Activated CD8-positive, alpha-beta T cell treated with anti-CD3 and anti-CD28 coated beads, Interleukin-2, amount 10 ng/mL, durations not matched to agents 7 days and 5 days (primary cell): ENCODE measurements around the gene RNF145. TPM values are rescaled to one million over a fixed set of nuclear protein-coding genes. Genes with fewer than 3 reads are reported as not detected.
A peak's percentile ranks its signal among the peaks of the same experiment; 100 is the strongest.
"Not testable (repeated sequence)": the region's sequence is repeated elsewhere in the genome, so short reads cannot be mapped to it uniquely, and the experiment has no call there.

ENCODE experiments used
- ATAC-seq: fragments of 150-1000 bp; cut with Tn5 transposase; one replicate; pipeline ENCODE4 v1.10.0; 2021; ENCODE audit warnings: moderate library complexity
- CTCF ChIA-PET: fragments of 350-600 bp; sonication (Branson Sonifier 250); formaldehyde crosslinking; loops from one replicate; lab custom pipeline; 2021; ENCODE audit warnings: antibody characterized with exemption; lab: Charles Lee
- POLR2A ChIA-PET: fragments of 350-600 bp; sonication (Branson Sonifier 250); formaldehyde crosslinking; loops from one replicate; lab custom pipeline; 2021; ENCODE audit warnings: antibody characterized with exemption; lab: Charles Lee
- DNase-seq: peaks from one replicate; pipeline ENCODE4 v3.0.0-alpha.2; 2020
- H3K27ac Mint-ChIP-seq: one replicate; pipeline ENCODE4 v1.8.0; 2021; ENCODE audit warnings: mild to moderate bottlenecking, mixed read lengths
- H3K27me3 Mint-ChIP-seq: one replicate; pipeline ENCODE4 v1.8.0; 2021; ENCODE audit warnings: low read depth, mixed read lengths
- H3K36me3 Mint-ChIP-seq: one replicate; pipeline ENCODE4 v1.8.0; 2021; ENCODE audit warnings: low read depth, mixed read lengths
- H3K4me1 Mint-ChIP-seq: one replicate; pipeline ENCODE4 v1.8.0; 2021; ENCODE audit warnings: low read depth, mixed read lengths
- H3K4me3 Mint-ChIP-seq: one replicate; pipeline ENCODE4 v1.8.0; 2021; ENCODE audit warnings: mild to moderate bottlenecking, mixed read lengths
- H3K9me3 Mint-ChIP-seq: one replicate; pipeline ENCODE4 v1.8.0; 2022; ENCODE audit warnings: mixed read lengths; ENCODE audit not compliant: insufficient read depth
- total RNA-seq, 2 experiments: library from RNA; stranded (reverse); gene quantifications; one replicate each; pipeline ENCODE4 v1.2.3, GENCODE V29; 2021

The RNF145 gene
- total RNA-seq, 2 experiments from 2014 or later, result 140 to 143 TPM

- no peaks in the 10 kb centered on the region for H3K9me3 Mint-ChIP-seq
- ChIA-PET CTCF (interaction anchor here (0.6 to 3.4 kb wide), 61 partner anchors 8 to 1259 kb away, joined by 3 to 83 read pairs (median 4); no protein-coding TSS in a partner anchor), POLR2A (interaction anchor here (0.7 to 1.2 kb wide), 2 partner anchors 51 to 107 kb away, joined by 3 to 4 read pairs; no protein-coding TSS in a partner anchor)
- H3K4me3 Mint-ChIP-seq, result no peak overlapping the region
- H3K36me3 Mint-ChIP-seq, result peaks cover 50% of the 10 kb centered on the region
- peak overlapping the region; percentile 48 for H3K27ac Mint-ChIP-seq
- DNase-seq, result peak; percentile 62
- H3K27me3 Mint-ChIP-seq, result peaks cover under 1% of the 10 kb centered on the region
- H3K4me1 Mint-ChIP-seq, result peaks cover 27% of the 10 kb centered on the region
- peak; percentile 80 for ATAC-seq
Measured at GRCh38 chr5:159156426-159157238, 52.7 kb downstream of the RNF145 start.

- no peak for ATAC-seq
- H3K27ac Mint-ChIP-seq, result peak overlapping the region; percentile 48
- peaks cover 4% of the 10 kb centered on the region for H3K27me3 Mint-ChIP-seq
- no peak overlapping the region for H3K4me3 Mint-ChIP-seq
- POLR2A ChIA-PET, result no interaction called here
- H3K36me3 Mint-ChIP-seq, result peaks cover 44% of the 10 kb centered on the region
- H3K4me1 Mint-ChIP-seq, result peaks cover 27% of the 10 kb centered on the region
- CTCF ChIA-PET, result interaction anchor here (0.6 to 3.4 kb wide), 20 partner anchors 15 to 849 kb away, joined by 3 to 83 read pairs (median 8); no protein-coding TSS in a partner anchor
- no peak for DNase-seq
- no peaks in the 10 kb centered on the region for H3K9me3 Mint-ChIP-seq
Measured at GRCh38 chr5:159155960-159156359, 53.4 kb downstream of the RNF145 start.

GRCh38 chr5:159152876-159153275, 56.5 kb downstream of the RNF145 start:
- Mint-ChIP-seq H3K27me3 (peaks cover 15% of the 10 kb centered on the region), H3K9me3 (no peaks in the 10 kb centered on the region), H3K36me3 (peaks cover 21% of the 10 kb centered on the region), H3K27ac (no peak overlapping the region), H3K4me3 (no peak overlapping the region), H3K4me1 (peaks cover 21% of the 10 kb centered on the region)
- no peak for DNase-seq
- ATAC-seq, result no peak
- CTCF ChIA-PET, result interaction anchor here (1.1 kb wide), 1 partner anchor 53 kb away, joined by 3 read pairs; no protein-coding TSS in a partner anchor
- POLR2A ChIA-PET, result no interaction called here

- Mint-ChIP-seq H3K9me3 (no peaks in the 10 kb centered on the region), H3K27me3 (peaks cover 21% of the 10 kb centered on the region), H3K4me3 (no peak overlapping the region), H3K4me1 (no peaks in the 10 kb centered on the region), H3K36me3 (no peaks in the 10 kb centered on the region), H3K27ac (no peak overlapping the region)
- ChIA-PET POLR2A (no interaction called here), CTCF (interaction anchor here (1.0 kb wide), 1 partner anchor 8 kb away, joined by 4 read pairs; no protein-coding TSS in a partner anchor)
- DNase-seq (no peak), ATAC-seq (no peak)
Measured at GRCh38 chr5:159149085-159149484, 60.3 kb downstream of the RNF145 start.

GRCh38 chr5:159147976-159148375, 61.4 kb downstream of the RNF145 start:
- no peaks in the 10 kb centered on the region for H3K9me3 Mint-ChIP-seq
- H3K4me1 Mint-ChIP-seq, result no peaks in the 10 kb centered on the region
- ChIA-PET POLR2A (no interaction called here), CTCF (interaction anchor here (2.5 kb wide), 1 partner anchor 9 kb away, joined by 11 read pairs; no protein-coding TSS in a partner anchor)
- peaks cover 30% of the 10 kb centered on the region for H3K27me3 Mint-ChIP-seq
- H3K36me3 Mint-ChIP-seq, result no peaks in the 10 kb centered on the region
- no peak overlapping the region for H3K27ac Mint-ChIP-seq
- no peak for DNase-seq
- no peak overlapping the region for H3K4me3 Mint-ChIP-seq
- ATAC-seq, result no peak

GRCh38 chr5:159146839-159147238, 62.5 kb downstream of the RNF145 start:
- H3K4me3 Mint-ChIP-seq, result no peak overlapping the region
- H3K36me3 Mint-ChIP-seq, result no peaks in the 10 kb centered on the region
- ChIA-PET POLR2A (no interaction called here), CTCF (interaction anchor here (0.7 to 2.5 kb wide), 2 partner anchors 10 to 40 kb away, joined by 3 to 11 read pairs; no protein-coding TSS in a partner anchor)
- H3K27me3 Mint-ChIP-seq, result peaks cover 37% of the 10 kb centered on the region
- no peaks in the 10 kb centered on the region for H3K9me3 Mint-ChIP-seq
- no peak overlapping the region for H3K27ac Mint-ChIP-seq
- H3K4me1 Mint-ChIP-seq, result no peaks in the 10 kb centered on the region
- no peak for DNase-seq
- ATAC-seq, result no peak

- CTCF ChIA-PET, H3K4me3 Mint-ChIP-seq, H3K36me3 Mint-ChIP-seq, H3K9me3 Mint-ChIP-seq, DNase-seq, H3K4me1 Mint-ChIP-seq, H3K27ac Mint-ChIP-seq, POLR2A ChIA-PET, ATAC-seq: not testable (repeated sequence)
- peaks cover 32% of the 10 kb centered on the region for H3K27me3 Mint-ChIP-seq
Measured at GRCh38 chr5:159145160-159145559, 64.2 kb downstream of the RNF145 start.

- no peaks in the 10 kb centered on the region for H3K36me3 Mint-ChIP-seq
- ATAC-seq, result no peak
- H3K4me3 Mint-ChIP-seq, result no peak overlapping the region
- ChIA-PET CTCF (no interaction called here), POLR2A (no interaction called here)
- no peak overlapping the region for H3K27ac Mint-ChIP-seq
- no peaks in the 10 kb centered on the region for H3K9me3 Mint-ChIP-seq
- peaks cover 27% of the 10 kb centered on the region for H3K27me3 Mint-ChIP-seq
- no peaks in the 10 kb centered on the region for H3K4me1 Mint-ChIP-seq
- DNase-seq, result no peak
Measured at GRCh38 chr5:159139802-159140201, 69.6 kb downstream of the RNF145 start.

GRCh38 chr5:159135896-159136531, 73.3 kb downstream of the RNF145 start:
- CTCF ChIA-PET, result interaction anchor here (0.9 to 1.7 kb wide), 2 partner anchors 440 to 459 kb away, joined by 3 to 5 read pairs; no protein-coding TSS in a partner anchor
- Mint-ChIP-seq H3K27me3 (peaks cover 6% of the 10 kb centered on the region), H3K4me1 (no peaks in the 10 kb centered on the region), H3K36me3 (no peaks in the 10 kb centered on the region), H3K27ac (no peak overlapping the region), H3K4me3 (no peak overlapping the region), H3K9me3 (no peaks in the 10 kb centered on the region)
- POLR2A ChIA-PET, result no interaction called here
- no peak for DNase-seq
- no peak for ATAC-seq

- ATAC-seq (peak; percentile 49), DNase-seq (no peak)
- Mint-ChIP-seq H3K27me3 (peaks cover 7% of the 10 kb centered on the region), H3K9me3 (no peaks in the 10 kb centered on the region), H3K36me3 (no peaks in the 10 kb centered on the region), H3K4me1 (no peaks in the 10 kb centered on the region), H3K27ac (no peak overlapping the region), H3K4me3 (no peak overlapping the region)
- ChIA-PET CTCF (interaction anchor here (0.7 to 2.3 kb wide), 26 partner anchors 9 to 1058 kb away, joined by 3 to 45 read pairs (median 4); partner anchors contain the start of gene EBF1), POLR2A (no interaction called here)
Measured at GRCh38 chr5:159133041-159133741, 76.2 kb downstream of the RNF145 start.

- ChIA-PET CTCF (interaction anchor here (0.7 to 2.3 kb wide), 26 partner anchors 10 to 1057 kb away, joined by 3 to 45 read pairs (median 4); partner anchors contain the start of gene EBF1), POLR2A (no interaction called here)
- Mint-ChIP-seq H3K36me3 (no peaks in the 10 kb centered on the region), H3K9me3 (no peaks in the 10 kb centered on the region), H3K4me1 (no peaks in the 10 kb centered on the region), H3K27ac (no peak overlapping the region), H3K4me3 (no peak overlapping the region), H3K27me3 (peaks cover 10% of the 10 kb centered on the region)
- DNase-seq, result no peak
- no peak for ATAC-seq
Measured at GRCh38 chr5:159132429-159133040, 76.8 kb downstream of the RNF145 start.
